GM04503 (cell line): Measurements from ENCODE around the gene TNFRSF9.

Experiments
- DNase-seq: peaks from one replicate; pipeline ENCODE4 v3.0.0-alpha.2; 2012; ENCODE audit warnings: low read depth

The TNFRSF9 gene

DNA sequence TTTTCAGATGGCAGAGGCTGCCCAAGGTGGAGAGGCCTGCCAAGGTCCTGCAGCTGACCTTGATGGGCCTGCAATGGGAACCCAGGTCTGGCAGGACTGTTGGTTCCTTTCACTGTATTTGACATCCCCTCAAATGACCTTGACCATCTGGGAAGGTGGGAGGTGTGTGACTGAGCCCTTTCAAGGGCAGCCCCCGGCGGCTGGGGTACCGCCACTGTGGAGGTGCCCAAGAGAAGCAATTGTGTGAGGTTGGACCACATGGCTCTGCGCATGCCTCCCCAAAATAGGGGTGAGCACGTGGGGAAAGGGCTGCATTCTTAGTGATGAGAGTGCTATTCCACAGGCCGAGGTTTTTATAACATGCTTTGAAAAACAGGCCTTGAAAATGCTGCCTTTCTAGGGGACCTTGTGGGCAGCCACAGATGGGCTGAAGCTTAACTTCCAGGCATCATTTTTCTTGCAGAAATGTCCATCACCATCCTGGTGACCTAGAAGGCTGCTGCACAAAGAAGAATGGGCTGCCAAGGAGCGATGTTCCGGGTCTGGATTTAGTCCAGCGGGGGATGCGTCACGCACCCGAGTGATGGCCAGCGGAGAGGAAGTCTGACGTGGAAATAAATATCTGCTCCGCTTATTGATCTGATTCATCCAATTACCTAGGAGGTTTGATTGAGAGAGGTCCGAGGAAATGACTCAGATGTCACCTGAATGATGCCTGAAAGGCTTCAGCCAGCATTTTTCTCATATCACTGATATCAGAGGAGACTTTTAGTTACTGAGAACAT is 71.3 kb downstream of the TNFRSF9 start:
- no peak for DNase-seq

- no peak for DNase-seq
Measured at GRCh38 chr1:7868070-7868780, 72.4 kb downstream of the TNFRSF9 start.

DNA sequence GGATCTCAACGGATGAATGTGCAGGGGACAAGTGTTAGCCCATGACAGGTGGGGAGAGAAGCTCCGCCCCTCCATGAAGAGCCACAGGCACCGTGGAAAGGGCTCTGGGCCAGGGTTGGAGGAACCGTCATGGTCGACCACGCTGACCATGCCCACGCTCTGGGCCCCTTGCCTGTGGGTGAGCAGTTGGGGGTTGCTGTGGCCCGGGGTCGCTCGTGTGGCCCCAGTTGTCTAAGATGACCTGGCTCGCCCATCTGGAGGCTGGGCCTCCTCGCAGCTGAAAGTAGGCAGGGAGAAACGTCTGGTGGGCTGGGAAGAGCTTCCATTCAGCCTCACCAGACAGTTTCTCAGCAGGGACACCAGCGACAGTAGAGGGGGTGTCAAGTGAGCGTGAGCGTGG is 74.7 kb downstream of the TNFRSF9 start:
- DNase-seq, result no peak
